Measurements from ENCODE around the gene SYNGR2.

The SYNGR2 gene

GRCh38 chr17:78143214-78144146, 24.9 kb upstream of the SYNGR2 start:
- peak; percentile 46 for DNase-seq (ENCODE audit: low spot score)

DNA sequence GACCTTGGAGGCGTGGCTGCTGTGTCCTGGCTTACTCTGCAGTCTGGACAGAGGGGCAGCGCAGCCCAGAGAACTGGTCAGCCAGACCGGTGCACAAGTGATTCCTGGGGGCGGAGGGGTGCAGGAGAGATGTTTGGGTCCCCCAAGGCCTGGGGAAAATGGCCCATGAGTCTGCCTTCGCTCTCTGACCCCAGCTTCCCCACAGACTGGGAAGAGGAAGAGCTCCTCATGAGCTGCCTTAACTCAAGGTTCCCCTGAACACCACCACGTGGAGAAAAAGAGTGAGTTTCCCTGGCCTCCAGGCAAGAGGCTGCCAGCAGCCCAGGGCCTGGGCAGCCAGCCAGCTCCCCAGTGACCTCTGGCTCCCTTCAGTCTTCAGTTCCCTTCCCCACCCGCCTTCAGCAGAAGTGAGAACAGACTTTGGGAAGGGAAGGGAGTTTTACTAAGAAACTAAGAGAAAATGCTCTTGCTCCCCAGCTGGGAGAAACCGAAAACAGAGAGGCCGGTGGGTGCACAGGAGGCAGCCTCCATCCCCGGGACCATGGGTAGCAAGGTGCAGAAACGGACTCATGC, 24.1 kb upstream of the SYNGR2 start:
- DNase-seq (ENCODE audit: low spot score), result peak; percentile 53

DNA sequence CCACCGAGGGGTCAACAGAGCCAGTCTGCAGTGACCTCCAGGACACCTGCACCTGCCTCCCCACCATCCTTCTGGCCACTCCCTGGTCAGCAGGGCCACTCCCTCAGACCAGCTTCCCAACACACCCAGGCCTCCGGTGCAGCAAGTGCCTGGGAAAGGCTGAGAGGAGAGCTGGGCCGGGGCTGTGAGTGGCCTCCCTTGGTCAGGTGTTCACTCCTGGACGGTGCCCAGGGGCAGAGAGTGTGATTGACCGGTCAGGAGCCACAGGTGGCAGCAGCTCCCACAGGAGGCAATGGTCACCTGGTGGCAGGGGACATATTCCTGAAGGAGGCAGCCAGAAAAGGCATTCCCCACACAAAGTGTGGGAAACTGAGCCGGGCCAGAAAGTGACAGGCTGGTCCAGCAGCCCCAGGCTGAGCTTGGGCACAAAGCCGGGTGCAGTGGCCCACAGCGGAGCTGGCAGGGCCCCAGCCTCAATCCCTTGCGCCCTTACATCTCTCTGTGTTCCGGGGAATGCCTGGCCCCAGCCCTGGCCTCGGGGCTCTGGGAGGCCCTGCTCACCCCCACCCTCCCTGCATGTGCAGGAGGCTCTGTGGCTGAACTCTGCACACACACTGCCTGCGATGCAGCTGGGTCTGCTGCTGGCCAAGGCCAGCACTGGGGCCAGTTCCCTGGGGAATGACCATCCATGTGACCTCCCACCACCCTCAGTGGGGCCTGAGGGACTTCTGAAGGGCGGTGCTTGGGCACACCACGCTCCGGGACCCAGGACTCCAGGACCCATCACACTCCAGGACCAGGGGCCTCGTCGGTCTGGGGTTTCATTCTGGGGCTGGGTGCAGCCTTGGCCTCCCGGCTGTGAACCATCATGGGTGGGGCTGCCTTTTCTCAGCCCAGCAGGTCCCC, 23.4 kb upstream of the SYNGR2 start:
- peak; percentile 61 for DNase-seq (ENCODE audit: low spot score)

- no peak for DNase-seq (ENCODE audit: low spot score)
These were observed 21.9 kb upstream of the SYNGR2 start for GRCh38 chr17:78146471-78146869.

GRCh38 chr17:78146881-78147280, 21.5 kb upstream of the SYNGR2 start:
- no peak for DNase-seq (ENCODE audit: low spot score)

DNA sequence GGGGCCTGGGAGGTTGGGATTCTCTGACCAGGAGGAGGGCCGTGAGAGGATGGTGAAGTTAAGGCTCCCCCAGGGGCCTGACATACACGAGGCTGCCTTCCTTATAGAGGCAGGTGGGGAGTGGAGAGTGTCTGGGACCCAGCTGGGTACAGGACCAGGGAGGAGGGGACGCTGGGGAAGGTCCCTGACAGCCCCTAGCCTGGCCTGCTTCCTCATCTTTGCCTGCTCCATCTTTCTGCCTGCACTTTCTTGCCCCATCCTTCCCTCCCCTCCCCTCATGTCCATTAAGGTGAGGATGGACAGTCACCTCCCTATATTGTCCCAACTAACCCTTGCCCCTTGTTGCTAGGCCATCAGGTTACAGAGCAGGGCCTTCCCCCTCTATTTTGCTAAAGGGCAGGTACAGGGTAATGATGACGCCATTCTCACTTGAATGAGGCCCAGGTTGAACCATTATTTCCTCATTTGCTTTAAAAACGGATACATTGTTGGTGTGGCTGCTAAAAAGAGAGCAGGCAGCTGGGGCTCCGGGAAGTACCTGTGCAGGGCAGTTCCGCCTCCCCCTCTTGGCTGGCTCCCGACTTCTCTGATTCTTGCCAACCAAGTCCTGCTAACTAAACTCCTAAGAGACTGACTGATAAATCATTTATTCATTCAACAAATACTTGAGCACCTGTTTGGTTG, 20.9 kb upstream of the SYNGR2 start:
- DNase-seq (ENCODE audit: low spot score), result no peak

- no peak for DNase-seq (ENCODE audit: low spot score)
These were observed 19.9 kb upstream of the SYNGR2 start for GRCh38 chr17:78148286-78149016.

DNA sequence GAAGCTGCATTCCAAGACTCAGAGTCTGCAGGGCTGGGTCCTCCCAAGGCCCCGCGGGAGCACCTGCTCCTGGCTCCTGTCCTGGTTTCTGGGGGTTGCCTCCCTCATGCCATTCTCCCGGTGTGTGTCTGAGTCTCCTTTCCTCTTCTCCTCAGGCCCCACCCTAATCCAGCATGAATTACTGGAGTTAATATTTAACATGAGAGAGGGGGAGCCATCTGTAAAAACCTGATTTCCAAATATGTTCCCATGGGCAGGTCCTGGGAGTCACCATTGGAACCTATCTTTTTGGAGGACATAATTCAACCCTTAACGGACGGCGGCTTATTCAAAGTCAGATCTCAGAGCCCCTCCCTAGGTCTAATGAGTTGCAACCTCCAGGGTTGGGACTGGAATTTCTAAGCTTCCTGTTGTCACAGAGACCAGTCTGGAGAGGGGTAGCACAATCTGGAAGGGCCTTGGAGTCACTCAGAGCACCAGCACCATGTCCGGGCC, 16.8 kb upstream of the SYNGR2 start:
- DNase-seq (ENCODE audit: low spot score), result peak; percentile 49

DNA sequence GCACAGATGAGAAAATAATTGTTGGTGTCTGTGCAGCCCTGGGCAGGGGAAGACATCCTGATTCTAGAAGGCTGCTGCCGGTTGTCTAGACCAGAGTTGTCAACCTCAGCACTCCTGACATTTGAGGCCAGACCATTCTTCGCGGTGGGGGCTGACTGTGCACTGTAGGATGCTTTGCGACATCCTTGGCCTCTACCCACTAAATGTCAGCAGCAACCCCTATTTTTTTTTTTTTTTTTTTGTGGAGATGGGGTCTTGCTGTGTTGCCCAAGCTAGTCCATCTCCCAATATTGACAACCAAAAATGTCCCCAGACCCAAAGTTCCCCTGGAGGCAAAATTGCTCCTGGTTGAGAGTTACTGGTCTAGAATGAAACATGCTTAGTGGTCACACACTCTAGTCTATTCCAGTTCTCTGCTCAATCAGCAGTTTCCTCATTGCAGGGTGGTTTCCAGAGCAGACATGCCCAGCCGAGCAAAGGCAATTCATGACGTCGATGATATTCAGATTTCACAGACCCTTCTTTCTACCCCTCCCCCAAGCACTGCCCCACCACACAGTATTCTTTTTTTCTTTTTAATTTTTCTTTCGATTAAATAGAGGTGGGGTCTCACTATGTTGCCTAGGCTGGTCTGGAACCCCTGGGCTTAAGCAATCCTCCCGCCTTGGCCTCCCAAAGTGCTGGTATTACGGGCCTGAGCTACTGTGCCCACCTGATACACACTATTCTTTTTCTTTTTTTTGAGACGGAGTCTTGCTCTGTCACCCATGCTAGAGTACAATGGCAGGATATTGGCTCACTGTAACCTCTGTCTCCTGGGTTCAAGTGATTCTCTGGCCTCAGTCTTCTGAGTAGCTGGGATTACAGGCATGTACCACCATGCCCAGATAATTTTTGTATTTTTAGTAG, 13.2 kb upstream of the SYNGR2 start:
- no peak for DNase-seq (ENCODE audit: low spot score)

GRCh38 chr17:78159575-78160158, 8.7 kb upstream of the SYNGR2 start:
- DNase-seq (ENCODE audit: low spot score), result no peak

- no peak for DNase-seq (ENCODE audit: low spot score)
These were observed 4.3 kb upstream of the SYNGR2 start for GRCh38 chr17:78163881-78164747.

- no peak for DNase-seq (ENCODE audit: low spot score)
These were observed 3.4 kb upstream of the SYNGR2 start for GRCh38 chr17:78164748-78165607.

DNA sequence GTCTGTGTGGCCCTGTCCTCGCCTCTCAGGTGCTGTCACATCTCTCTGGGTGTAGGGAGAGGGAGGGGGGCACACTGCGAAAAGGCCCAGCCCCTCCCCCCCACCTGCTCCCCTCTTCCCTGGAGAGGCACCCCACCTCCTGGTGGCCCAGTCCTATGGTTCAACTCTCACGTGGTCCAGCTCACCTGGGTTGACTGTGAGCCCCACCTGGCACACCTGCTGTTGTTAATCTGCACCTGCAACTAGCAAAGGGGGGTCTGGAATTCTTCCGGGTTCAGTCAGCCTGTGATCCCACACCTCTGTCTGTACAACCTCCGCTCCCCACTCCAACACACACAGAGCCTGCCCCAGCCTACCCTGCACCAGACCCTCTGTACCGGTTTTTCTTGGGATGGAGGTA, 2.0 kb upstream of the SYNGR2 start:
- no peak for DNase-seq (ENCODE audit: low spot score)

DNA sequence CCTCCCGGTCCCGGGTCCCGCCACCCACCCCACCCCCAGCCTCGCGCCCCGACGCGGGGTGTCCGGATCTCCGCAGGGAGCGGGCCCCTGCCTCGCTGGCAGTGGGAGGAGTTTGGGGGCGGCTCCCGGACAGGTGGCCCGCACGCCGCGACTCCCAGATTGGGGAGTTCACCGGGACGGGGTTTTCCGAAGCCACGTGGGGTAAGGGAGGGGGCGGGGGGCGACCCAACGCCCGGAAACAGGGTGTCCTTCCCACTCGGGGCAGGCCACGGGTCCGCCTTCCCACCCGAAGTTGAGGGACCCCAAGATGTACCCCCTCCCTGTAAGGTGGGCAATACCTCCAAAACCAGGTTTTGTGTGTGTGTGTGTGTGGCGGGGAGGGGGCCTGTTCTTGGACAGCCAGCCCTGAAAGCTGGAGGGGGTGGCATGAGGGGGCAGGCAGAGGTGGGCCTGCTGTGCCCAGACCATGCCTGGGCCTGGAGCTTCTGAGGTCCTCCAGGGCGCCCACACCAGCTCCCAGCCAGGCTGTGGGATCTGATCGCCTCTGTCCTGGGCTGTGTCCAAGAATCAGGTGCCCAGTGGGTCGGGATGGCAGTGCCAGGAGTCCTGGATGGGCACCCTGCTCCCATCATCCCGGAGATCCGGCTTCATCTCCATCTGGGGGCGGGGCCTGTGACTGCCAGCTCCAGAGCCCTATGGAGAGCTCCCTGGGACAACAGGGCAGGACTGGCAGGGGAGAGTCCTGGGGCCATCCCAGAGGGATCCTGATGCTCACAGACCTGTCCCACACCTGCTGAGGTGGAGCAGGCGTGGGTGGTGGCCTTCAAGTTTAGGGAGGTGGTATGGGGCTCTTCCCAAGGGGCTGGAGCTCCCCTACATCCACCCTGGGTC, 767 bp downstream of the SYNGR2 start:
- DNase-seq (ENCODE audit: low spot score), result peak; percentile 75

DNA sequence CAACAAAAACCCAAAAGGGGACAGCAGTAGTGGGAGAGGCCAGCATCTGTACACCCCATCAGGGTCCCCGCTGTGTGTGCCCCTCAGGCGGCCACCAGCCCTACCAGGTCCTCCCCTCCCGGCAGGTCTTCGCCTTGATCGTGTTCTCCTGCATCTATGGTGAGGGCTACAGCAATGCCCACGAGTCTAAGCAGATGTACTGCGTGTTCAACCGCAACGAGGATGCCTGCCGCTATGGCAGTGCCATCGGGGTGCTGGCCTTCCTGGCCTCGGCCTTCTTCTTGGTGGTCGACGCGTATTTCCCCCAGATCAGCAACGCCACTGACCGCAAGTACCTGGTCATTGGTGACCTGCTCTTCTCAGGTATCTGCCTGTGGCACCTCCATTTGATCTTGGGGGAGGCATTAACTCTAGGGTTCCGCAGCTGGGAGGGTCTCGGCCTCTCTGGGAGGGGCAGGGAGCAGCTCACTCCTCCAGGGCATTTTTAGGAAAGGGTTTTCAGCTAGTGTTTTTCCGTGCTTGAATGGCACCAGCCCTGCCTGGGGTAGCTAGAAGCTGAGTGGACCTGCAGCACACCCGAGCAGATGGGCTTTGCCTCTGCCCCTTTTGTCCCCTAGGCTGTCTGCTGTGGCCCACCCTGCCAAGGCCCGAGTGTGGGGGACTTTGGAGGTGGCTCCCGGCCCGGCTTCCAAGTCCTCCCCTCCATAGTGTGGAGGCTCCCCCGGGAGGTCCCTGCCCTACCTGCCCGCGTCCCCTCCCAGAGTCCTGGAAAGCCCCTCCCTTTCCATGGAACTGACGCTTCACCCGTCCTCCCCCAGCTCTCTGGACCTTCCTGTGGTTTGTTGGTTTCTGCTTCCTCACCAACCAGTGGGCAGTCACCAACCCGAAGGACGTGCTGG, 2.6 kb downstream of the SYNGR2 start:
- no peak for DNase-seq (ENCODE audit: low spot score)

All from ecto neural progenitor cell (in vitro differentiated cells).